Ishikawa (cell line): Measurements from ENCODE around the gene ENPP3.

Experiments used
- EP300 ChIP-seq: IDR thresholded peaks from 2 replicates; pipeline ENCODE4 v1.6.1; 2012; ENCODE audit warnings: borderline replicate concordance
- MAX ChIP-seq: IDR thresholded peaks from 2 replicates; pipeline ENCODE4 v1.6.1; 2012
- REST ChIP-seq: IDR thresholded peaks from 2 replicates; pipeline ENCODE4 v1.6.1; 2012; ENCODE audit warnings: low read depth, mild to moderate bottlenecking
- USF1 ChIP-seq: IDR thresholded peaks from 2 replicates; pipeline ENCODE4 v1.6.1; 2012

- no peak for TF ChIP-seq USF1
- TF ChIP-seq MAX: no peak
- no peak for TF ChIP-seq REST
- TF ChIP-seq EP300: no peak
Measured at GRCh38 chr6:131587909-131588308, 49.2 kb upstream of the ENPP3 start.
